Chondrocyte (in vitro differentiated cells): ENCODE data around the gene GNA15. TPM values are rescaled to one million over a fixed set of nuclear protein-coding genes. Genes with fewer than 3 reads are reported as not detected.

ENCODE experiments used
- DNase-seq: peaks from one replicate; pipeline ENCODE4 v3.0.0; 2021; ENCODE audit warnings: mixed read lengths, low spot score
- H3K27ac Mint-ChIP-seq: one replicate; pipeline ENCODE4 v1.8.0; 2021; ENCODE audit warnings: mild to moderate bottlenecking, moderate library complexity, mixed read lengths; ENCODE audit not compliant: unreplicated experiment
- H3K27me3 Mint-ChIP-seq: 2 replicates; pipeline ENCODE4 v1.8.0; 2021; ENCODE audit warnings: low read depth, mixed read lengths
- H3K36me3 Mint-ChIP-seq: 2 replicates; pipeline ENCODE4 v1.8.0; 2021; ENCODE audit warnings: low read depth, mixed read lengths
- H3K4me1 Mint-ChIP-seq: 2 replicates; pipeline ENCODE4 v1.8.0; 2021; ENCODE audit warnings: low read depth, mild to moderate bottlenecking, mixed read lengths
- H3K4me3 Mint-ChIP-seq: one replicate; pipeline ENCODE4 v1.8.0; 2021; ENCODE audit warnings: mild to moderate bottlenecking, moderate library complexity, mixed read lengths; ENCODE audit not compliant: unreplicated experiment
- H3K9me3 Mint-ChIP-seq: 2 replicates; pipeline ENCODE4 v1.8.0; 2021; ENCODE audit warnings: low read depth, mixed read lengths
- total RNA-seq: library from RNA; stranded (reverse); gene quantifications from 3 replicates; pipeline ENCODE4 v1.2.1, GENCODE V29; 2021
- TF ChIP-seq, protein P1 (sequence below): fragments of 200-600 bp; sonication (generic); IDR thresholded peaks from 2 replicates; pipeline ENCODE4 v1.5.0; 2021; ENCODE audit warnings: antibody characterized with exemption, mild to moderate bottlenecking, moderate library complexity

The GNA15 gene
- total RNA-seq, 1 donor from 2014 or later, result not detected

DNA sequence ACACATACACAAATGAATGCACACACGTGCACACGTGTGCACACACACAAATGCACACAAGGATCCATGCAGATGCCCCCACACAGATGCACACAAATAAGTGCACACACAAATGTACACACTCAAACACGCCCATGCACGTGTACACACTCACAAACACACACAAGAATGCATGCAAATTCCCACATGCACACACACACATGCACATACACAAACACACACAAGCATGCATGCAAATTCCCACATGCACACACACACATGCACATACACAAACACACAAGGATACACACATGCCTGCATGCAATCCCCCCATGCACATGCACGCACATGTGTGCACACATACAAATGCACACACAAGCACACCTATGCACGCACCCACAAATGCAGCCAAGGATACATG lies 13.3 kb downstream of the GNA15 start:
- H3K36me3 Mint-ChIP-seq, result no peaks in the 10 kb centered on the region
- TF ChIP-seq, protein P1, sequence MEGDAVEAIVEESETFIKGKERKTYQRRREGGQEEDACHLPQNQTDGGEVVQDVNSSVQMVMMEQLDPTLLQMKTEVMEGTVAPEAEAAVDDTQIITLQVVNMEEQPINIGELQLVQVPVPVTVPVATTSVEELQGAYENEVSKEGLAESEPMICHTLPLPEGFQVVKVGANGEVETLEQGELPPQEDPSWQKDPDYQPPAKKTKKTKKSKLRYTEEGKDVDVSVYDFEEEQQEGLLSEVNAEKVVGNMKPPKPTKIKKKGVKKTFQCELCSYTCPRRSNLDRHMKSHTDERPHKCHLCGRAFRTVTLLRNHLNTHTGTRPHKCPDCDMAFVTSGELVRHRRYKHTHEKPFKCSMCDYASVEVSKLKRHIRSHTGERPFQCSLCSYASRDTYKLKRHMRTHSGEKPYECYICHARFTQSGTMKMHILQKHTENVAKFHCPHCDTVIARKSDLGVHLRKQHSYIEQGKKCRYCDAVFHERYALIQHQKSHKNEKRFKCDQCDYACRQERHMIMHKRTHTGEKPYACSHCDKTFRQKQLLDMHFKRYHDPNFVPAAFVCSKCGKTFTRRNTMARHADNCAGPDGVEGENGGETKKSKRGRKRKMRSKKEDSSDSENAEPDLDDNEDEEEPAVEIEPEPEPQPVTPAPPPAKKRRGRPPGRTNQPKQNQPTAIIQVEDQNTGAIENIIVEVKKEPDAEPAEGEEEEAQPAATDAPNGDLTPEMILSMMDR, result no peak
- H3K4me1 Mint-ChIP-seq, result no peaks in the 10 kb centered on the region
- no peaks in the 10 kb centered on the region for H3K9me3 Mint-ChIP-seq
- H3K27ac Mint-ChIP-seq, result no peak overlapping the region
- H3K27me3 Mint-ChIP-seq, result peaks cover 8% of the 10 kb centered on the region
- no peak for DNase-seq
- H3K4me3 Mint-ChIP-seq, result no peak overlapping the region

DNA sequence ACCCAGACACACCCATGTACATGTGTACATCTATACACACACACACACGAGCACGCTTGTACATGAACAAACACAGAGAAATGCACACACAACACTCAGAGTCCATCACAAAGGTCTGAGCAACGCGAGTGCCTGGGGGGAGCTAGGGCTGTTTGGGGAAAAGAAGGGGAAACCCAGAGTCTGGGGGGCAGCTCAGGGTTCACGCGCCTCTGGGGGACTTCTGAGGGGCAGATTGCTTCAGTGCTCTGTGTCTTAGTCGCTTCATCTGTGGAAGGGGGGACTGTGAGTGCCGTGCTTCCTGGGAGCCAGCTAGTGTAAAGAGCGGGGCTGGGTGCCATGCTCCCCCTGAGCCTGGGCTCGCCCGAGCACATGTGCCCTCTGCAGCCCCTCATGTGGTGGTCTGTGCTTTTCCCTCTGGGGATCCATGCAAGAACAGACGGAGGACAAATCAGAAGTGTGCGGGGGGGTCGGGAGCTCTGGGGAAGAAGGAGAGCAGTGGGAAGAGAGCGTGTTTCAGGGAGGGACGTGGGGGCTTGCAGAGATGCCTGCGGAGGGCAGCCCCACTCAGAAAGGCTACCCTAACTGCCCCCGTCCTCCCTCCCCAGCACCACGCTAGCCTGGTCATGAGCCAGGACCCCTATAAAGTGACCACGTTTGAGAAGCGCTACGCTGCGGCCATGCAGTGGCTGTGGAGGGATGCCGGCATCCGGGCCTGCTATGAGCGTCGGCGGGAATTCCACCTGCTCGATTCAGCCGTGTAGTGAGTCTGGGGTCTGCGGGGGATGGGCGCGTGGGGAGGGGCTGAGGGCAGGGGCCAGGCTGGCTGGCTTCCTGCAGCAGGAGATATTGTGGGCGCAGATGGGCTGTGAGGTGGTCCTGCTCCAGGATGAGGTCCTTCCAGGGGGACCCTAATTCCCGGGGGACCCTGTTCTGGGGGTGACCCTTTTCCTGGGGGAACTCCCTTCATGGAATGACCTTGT lies 14.0 kb downstream of the GNA15 start:
- no peak for DNase-seq
- H3K36me3 Mint-ChIP-seq, result no peaks in the 10 kb centered on the region
- H3K4me1 Mint-ChIP-seq, result peaks cover 2% of the 10 kb centered on the region
- peaks cover 8% of the 10 kb centered on the region for H3K27me3 Mint-ChIP-seq
- no peaks in the 10 kb centered on the region for H3K9me3 Mint-ChIP-seq
- H3K27ac Mint-ChIP-seq, result no peak overlapping the region
- H3K4me3 Mint-ChIP-seq, result no peak overlapping the region
- TF ChIP-seq, protein P1, result no peak

DNA sequence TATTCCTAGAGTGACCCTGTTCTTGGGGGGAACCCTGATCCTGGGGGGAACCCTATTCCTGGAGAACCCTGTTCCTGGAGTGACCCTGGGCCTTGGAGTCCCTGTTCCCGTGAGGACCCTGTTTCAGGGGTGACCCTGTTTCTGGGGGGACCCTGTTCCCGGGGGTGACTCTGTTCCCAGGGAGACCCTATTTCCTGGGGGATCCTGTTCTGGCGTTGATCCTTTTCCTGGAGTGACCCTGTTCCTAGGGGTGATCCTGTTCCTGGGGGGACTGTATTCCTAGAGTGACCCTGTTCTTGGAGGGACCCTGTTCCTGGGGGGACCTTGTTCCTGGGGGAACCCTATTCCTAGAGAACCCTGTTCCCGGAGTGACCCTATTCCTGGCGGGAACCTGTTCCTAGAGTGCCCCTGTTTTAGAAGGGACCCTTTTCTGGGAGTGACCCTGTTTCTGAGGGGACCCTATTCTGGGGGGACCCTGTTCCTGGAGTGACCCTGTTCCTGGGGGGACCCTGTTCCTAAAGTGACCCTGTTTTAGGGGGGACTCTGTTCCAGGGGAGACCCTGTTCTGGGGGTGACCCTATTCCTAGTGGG lies 15.0 kb downstream of the GNA15 start:
- TF ChIP-seq, protein P1, result no peak
- no peak for DNase-seq
- Mint-ChIP-seq H3K4me3 (no peak overlapping the region), H3K9me3 (no peaks in the 10 kb centered on the region), H3K27me3 (peaks cover 8% of the 10 kb centered on the region), H3K27ac (no peak overlapping the region), H3K36me3 (no peaks in the 10 kb centered on the region), H3K4me1 (peaks cover 7% of the 10 kb centered on the region)

DNA sequence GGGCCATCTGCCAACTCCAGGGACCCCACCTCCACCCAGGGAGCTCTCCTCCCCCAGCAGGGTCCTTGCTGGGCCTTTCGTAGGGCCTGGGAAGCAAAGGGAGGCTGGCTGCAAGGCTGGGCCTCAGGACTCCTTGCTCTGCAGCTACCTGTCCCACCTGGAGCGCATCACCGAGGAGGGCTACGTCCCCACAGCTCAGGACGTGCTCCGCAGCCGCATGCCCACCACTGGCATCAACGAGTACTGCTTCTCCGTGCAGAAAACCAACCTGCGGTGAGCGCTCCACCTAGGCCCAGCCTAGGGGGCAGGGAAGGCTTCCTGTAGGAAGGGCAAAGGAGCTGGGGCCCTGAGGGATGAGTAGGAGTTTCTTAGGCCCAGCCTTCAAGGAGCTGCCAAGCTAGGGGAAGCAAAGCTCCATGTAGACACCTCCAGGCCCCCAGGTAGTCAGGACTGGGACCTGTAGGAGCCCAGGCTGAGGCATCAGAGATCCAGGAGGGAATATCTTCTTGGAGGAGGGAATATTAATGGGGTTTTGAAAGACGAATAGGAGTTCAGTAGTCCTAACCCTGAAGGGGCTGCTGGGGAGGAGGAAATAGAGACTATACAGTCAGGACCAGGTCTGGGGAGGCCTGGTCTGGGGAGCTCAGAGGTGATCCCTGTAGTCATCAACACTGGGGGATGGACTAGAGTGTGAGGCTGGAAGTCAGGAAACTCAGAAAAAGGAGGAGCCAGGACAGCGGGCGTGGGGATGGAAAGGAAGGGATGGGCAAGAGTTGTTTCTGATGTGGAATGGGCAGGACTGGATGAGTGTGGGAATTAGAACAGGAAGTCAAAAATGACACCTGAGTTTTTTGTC lies 16.0 kb downstream of the GNA15 start:
- H3K36me3 Mint-ChIP-seq, result no peaks in the 10 kb centered on the region
- peaks cover 7% of the 10 kb centered on the region for H3K4me1 Mint-ChIP-seq
- peaks cover 8% of the 10 kb centered on the region for H3K27me3 Mint-ChIP-seq
- no peak overlapping the region for H3K27ac Mint-ChIP-seq
- H3K4me3 Mint-ChIP-seq, result no peak overlapping the region
- no peak for DNase-seq
- TF ChIP-seq, protein P1, result no peak
- H3K9me3 Mint-ChIP-seq, result no peaks in the 10 kb centered on the region

DNA sequence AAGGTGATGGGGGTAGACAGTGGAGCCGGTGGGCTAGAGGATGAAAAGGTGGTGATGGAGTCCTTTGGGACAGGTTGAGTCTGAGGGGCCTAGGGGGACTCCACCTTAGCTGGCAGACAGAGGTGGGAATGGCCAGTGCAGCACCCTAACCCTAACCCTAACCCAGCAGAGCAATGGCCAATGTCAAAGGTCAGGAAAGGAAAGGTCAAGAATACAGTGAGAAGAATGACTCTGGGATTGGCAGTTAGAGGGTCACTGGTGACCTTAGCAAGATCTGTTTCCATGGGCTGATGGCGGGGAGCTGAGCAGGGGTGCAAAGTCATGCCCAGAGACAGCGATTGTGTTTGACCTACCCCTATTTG lies 16.6 kb downstream of the GNA15 start:
- no peaks in the 10 kb centered on the region for H3K36me3 Mint-ChIP-seq
- H3K27ac Mint-ChIP-seq, result no peak overlapping the region
- peaks cover 8% of the 10 kb centered on the region for H3K27me3 Mint-ChIP-seq
- H3K4me1 Mint-ChIP-seq, result peaks cover 7% of the 10 kb centered on the region
- no peak for DNase-seq
- no peak overlapping the region for H3K4me3 Mint-ChIP-seq
- TF ChIP-seq, protein P1, result no peak
- no peaks in the 10 kb centered on the region for H3K9me3 Mint-ChIP-seq
